HUES48 (cell line): ENCODE measurements around the gene SGCA.
A peak's percentile ranks its signal among the peaks of the same experiment; 100 is the strongest.

Experiments used
- H3K27ac ChIP-seq: one replicate; pipeline ENCODE4 v1.7.0; 2013; ENCODE audit warnings: low read depth, low read length, inconsistent platforms
- H3K27me3 ChIP-seq: 2 replicates; pipeline ENCODE4 v1.6.1; 2013; ENCODE audit warnings: mild to moderate bottlenecking, low read length; ENCODE audit not compliant: control insufficient read depth, insufficient read depth
- H3K36me3 ChIP-seq: 2 replicates; pipeline ENCODE4 v1.6.1; 2013; ENCODE audit warnings: low read length; ENCODE audit not compliant: control insufficient read depth, insufficient read depth
- H3K4me1 ChIP-seq: 2 replicates; pipeline ENCODE4 v1.6.1; 2013; ENCODE audit warnings: mild to moderate bottlenecking, low read length; ENCODE audit not compliant: control insufficient read depth, insufficient read depth
- H3K4me3 ChIP-seq: 2 replicates; pipeline ENCODE4 v1.5.1; 2013; ENCODE audit warnings: mild to moderate bottlenecking, low read depth, low read length
- H3K9ac ChIP-seq: 2 replicates; pipeline ENCODE4 v1.6.1; 2013; ENCODE audit warnings: mild to moderate bottlenecking, low read depth, low read length, moderate library complexity
- H3K9me3 ChIP-seq: 2 replicates; pipeline ENCODE4 v1.6.1; 2013; ENCODE audit warnings: low read length; ENCODE audit not compliant: control insufficient read depth, insufficient read depth

The SGCA gene

GRCh38 chr17:50191359-50192143 lies 25.7 kb downstream of the SGCA start:
- no peak overlapping the region for H3K4me3 ChIP-seq
- H3K9ac ChIP-seq: no peak overlapping the region
- peaks cover 88% of the 10 kb centered on the region for H3K36me3 ChIP-seq
- H3K27me3 ChIP-seq: no peaks in the 10 kb centered on the region
- no peaks in the 10 kb centered on the region for H3K4me1 ChIP-seq
- no peaks in the 10 kb centered on the region for H3K9me3 ChIP-seq
- no peak overlapping the region for H3K27ac ChIP-seq

GRCh38 chr17:50192144-50192617 lies 26.4 kb downstream of the SGCA start:
- peaks cover 89% of the 10 kb centered on the region for H3K36me3 ChIP-seq
- no peak overlapping the region for H3K27ac ChIP-seq
- H3K27me3 ChIP-seq: no peaks in the 10 kb centered on the region
- no peak overlapping the region for H3K4me3 ChIP-seq
- no peaks in the 10 kb centered on the region for H3K9me3 ChIP-seq
- no peaks in the 10 kb centered on the region for H3K4me1 ChIP-seq
- H3K9ac ChIP-seq: no peak overlapping the region

- Histone ChIP-seq H3K27me3 (no peaks in the 10 kb centered on the region), H3K27ac (no peak overlapping the region), H3K36me3 (peaks cover 89% of the 10 kb centered on the region), H3K9me3 (no peaks in the 10 kb centered on the region), H3K4me1 (no peaks in the 10 kb centered on the region), H3K9ac (no peak overlapping the region), H3K4me3 (no peak overlapping the region)
Observed at GRCh38 chr17:50192618-50193291, 26.9 kb downstream of the SGCA start.

GRCh38 chr17:50194140-50194933 lies 28.5 kb downstream of the SGCA start:
- Histone ChIP-seq H3K9me3 (no peaks in the 10 kb centered on the region), H3K4me1 (no peaks in the 10 kb centered on the region), H3K27me3 (no peaks in the 10 kb centered on the region), H3K4me3 (no peak overlapping the region), H3K27ac (no peak overlapping the region), H3K9ac (no peak overlapping the region), H3K36me3 (peaks cover 83% of the 10 kb centered on the region)

- H3K4me1 ChIP-seq: no peaks in the 10 kb centered on the region
- no peaks in the 10 kb centered on the region for H3K27me3 ChIP-seq
- no peak overlapping the region for H3K27ac ChIP-seq
- peaks cover 75% of the 10 kb centered on the region for H3K36me3 ChIP-seq
- no peak overlapping the region for H3K4me3 ChIP-seq
- no peaks in the 10 kb centered on the region for H3K9me3 ChIP-seq
- no peak overlapping the region for H3K9ac ChIP-seq
Observed at GRCh38 chr17:50194934-50195865, 29.4 kb downstream of the SGCA start.

GRCh38 chr17:50196036-50196435 lies 30.2 kb downstream of the SGCA start:
- H3K4me1 ChIP-seq: no peaks in the 10 kb centered on the region

GRCh38 chr17:50196826-50197225 lies 31.0 kb downstream of the SGCA start:
- H3K4me3 ChIP-seq: no peak overlapping the region
- H3K4me1 ChIP-seq: no peaks in the 10 kb centered on the region
- H3K9me3 ChIP-seq: no peaks in the 10 kb centered on the region
- peaks cover 60% of the 10 kb centered on the region for H3K36me3 ChIP-seq
- H3K27me3 ChIP-seq: peaks cover 11% of the 10 kb centered on the region
- H3K9ac ChIP-seq: no peak overlapping the region
- no peak overlapping the region for H3K27ac ChIP-seq

More at GRCh38 chr17:50196036-50196435, 30.2 kb downstream of the SGCA start:
- Histone ChIP-seq H3K27ac (no peak overlapping the region), H3K27me3 (peaks cover 3% of the 10 kb centered on the region), H3K9ac (no peak overlapping the region), H3K36me3 (peaks cover 66% of the 10 kb centered on the region), H3K4me3 (no peak overlapping the region), H3K9me3 (no peaks in the 10 kb centered on the region)

- no peak overlapping the region for H3K9ac ChIP-seq
- H3K4me3 ChIP-seq: no peak overlapping the region
- H3K36me3 ChIP-seq: peaks cover 46% of the 10 kb centered on the region
- H3K4me1 ChIP-seq: no peaks in the 10 kb centered on the region
- peaks cover 21% of the 10 kb centered on the region for H3K27me3 ChIP-seq
- H3K27ac ChIP-seq: no peak overlapping the region
- no peaks in the 10 kb centered on the region for H3K9me3 ChIP-seq
Observed at GRCh38 chr17:50198026-50198669, 32.3 kb downstream of the SGCA start.

- Histone ChIP-seq H3K36me3 (peaks cover 38% of the 10 kb centered on the region), H3K27ac (no peak overlapping the region), H3K9me3 (no peaks in the 10 kb centered on the region), H3K27me3 (peaks cover 21% of the 10 kb centered on the region), H3K4me3 (peak overlapping the region; percentile 72), H3K9ac (no peak overlapping the region), H3K4me1 (no peaks in the 10 kb centered on the region)
Observed at GRCh38 chr17:50199211-50199802, 33.5 kb downstream of the SGCA start.
